ENCODE data around the gene GUCY1A1. TPM values are rescaled to one million over a fixed set of nuclear protein-coding genes. Genes with fewer than 3 reads are reported as not detected.

GUCY1A1 gene
- total RNA-seq, 1 donor from 2014 or later, result 29.4 TPM

GRCh38 chr4:155734951-155735350 is 68.3 kb downstream of the GUCY1A1 start:
- peaks cover 8% of the 10 kb centered on the region for H3K4me1 Mint-ChIP-seq (ENCODE audit: low read depth)
- no peak overlapping the region for H3K27ac Mint-ChIP-seq (ENCODE audit: unreplicated experiment)
- H3K36me3 Mint-ChIP-seq (ENCODE audit: low read depth), result peaks cover 3% of the 10 kb centered on the region
- H3K27me3 Mint-ChIP-seq (ENCODE audit: low read depth), result peaks cover 1% of the 10 kb centered on the region
- TF ChIP-seq CTCF (IDR thresholded peaks at IDR 0.05), result no peak
- no peak for DNase-seq (ENCODE audit: low spot score)
- no peak overlapping the region for H3K4me3 Mint-ChIP-seq (ENCODE audit: unreplicated experiment)
- H3K9me3 Mint-ChIP-seq (ENCODE audit: low read depth), result no peaks in the 10 kb centered on the region

GRCh38 chr4:155735496-155735895 is 68.8 kb downstream of the GUCY1A1 start:
- no peak for DNase-seq (ENCODE audit: low spot score)
- H3K27ac Mint-ChIP-seq (ENCODE audit: unreplicated experiment), result no peak overlapping the region
- peaks cover 3% of the 10 kb centered on the region for H3K36me3 Mint-ChIP-seq (ENCODE audit: low read depth)
- H3K4me3 Mint-ChIP-seq (ENCODE audit: unreplicated experiment), result no peak overlapping the region
- H3K4me1 Mint-ChIP-seq (ENCODE audit: low read depth), result peaks cover 8% of the 10 kb centered on the region
- TF ChIP-seq CTCF (IDR thresholded peaks at IDR 0.05), result no peak
- peaks cover 1% of the 10 kb centered on the region for H3K27me3 Mint-ChIP-seq (ENCODE audit: low read depth)
- no peaks in the 10 kb centered on the region for H3K9me3 Mint-ChIP-seq (ENCODE audit: low read depth)

GRCh38 chr4:155738548-155738947 is 71.9 kb downstream of the GUCY1A1 start:
- H3K27me3 Mint-ChIP-seq (ENCODE audit: low read depth), result peaks cover 1% of the 10 kb centered on the region
- no peaks in the 10 kb centered on the region for H3K9me3 Mint-ChIP-seq (ENCODE audit: low read depth)
- H3K4me3 Mint-ChIP-seq (ENCODE audit: unreplicated experiment), result no peak overlapping the region
- peaks cover 3% of the 10 kb centered on the region for H3K36me3 Mint-ChIP-seq (ENCODE audit: low read depth)
- no peak for TF ChIP-seq CTCF (IDR thresholded peaks at IDR 0.05)
- DNase-seq (ENCODE audit: low spot score), result no peak
- peaks cover 8% of the 10 kb centered on the region for H3K4me1 Mint-ChIP-seq (ENCODE audit: low read depth)
- H3K27ac Mint-ChIP-seq (ENCODE audit: unreplicated experiment), result no peak overlapping the region

GRCh38 chr4:155741546-155741945 is 74.9 kb downstream of the GUCY1A1 start:
- TF ChIP-seq CTCF (IDR thresholded peaks at IDR 0.05), result no peak
- no peaks in the 10 kb centered on the region for H3K4me1 Mint-ChIP-seq (ENCODE audit: low read depth)
- H3K4me3 Mint-ChIP-seq (ENCODE audit: unreplicated experiment), result no peak overlapping the region
- peaks cover 2% of the 10 kb centered on the region for H3K36me3 Mint-ChIP-seq (ENCODE audit: low read depth)
- no peak for DNase-seq (ENCODE audit: low spot score)
- peaks cover 1% of the 10 kb centered on the region for H3K27me3 Mint-ChIP-seq (ENCODE audit: low read depth)
- no peak overlapping the region for H3K27ac Mint-ChIP-seq (ENCODE audit: unreplicated experiment)
- peaks cover 3% of the 10 kb centered on the region for H3K9me3 Mint-ChIP-seq (ENCODE audit: low read depth)

GRCh38 chr4:155742310-155743015 is 75.8 kb downstream of the GUCY1A1 start:
- H3K36me3 Mint-ChIP-seq (ENCODE audit: low read depth), result peaks cover 2% of the 10 kb centered on the region
- TF ChIP-seq CTCF (IDR thresholded peaks at IDR 0.05), result peak; percentile 50

More at GRCh38 chr4:155742310-155743015, 75.8 kb downstream of the GUCY1A1 start:
- Mint-ChIP-seq H3K4me1 (ENCODE audit: low read depth) (no peaks in the 10 kb centered on the region), H3K27me3 (ENCODE audit: low read depth) (peaks cover 1% of the 10 kb centered on the region), H3K27ac (ENCODE audit: unreplicated experiment) (no peak overlapping the region), H3K4me3 (ENCODE audit: unreplicated experiment) (no peak overlapping the region), H3K9me3 (ENCODE audit: low read depth) (peaks cover 3% of the 10 kb centered on the region)
- no peak for DNase-seq (ENCODE audit: low spot score)
